NCI-H2029 (cell line): ENCODE results near the gene ZNF302.
A peak's percentile ranks its signal among the peaks of the same experiment; 100 is the strongest.

Experiments
- DNase-seq: peaks from one replicate; lab custom pipeline; 2025; lab: John Stamatoyannopoulos, UW

The ZNF302 gene

DNA sequence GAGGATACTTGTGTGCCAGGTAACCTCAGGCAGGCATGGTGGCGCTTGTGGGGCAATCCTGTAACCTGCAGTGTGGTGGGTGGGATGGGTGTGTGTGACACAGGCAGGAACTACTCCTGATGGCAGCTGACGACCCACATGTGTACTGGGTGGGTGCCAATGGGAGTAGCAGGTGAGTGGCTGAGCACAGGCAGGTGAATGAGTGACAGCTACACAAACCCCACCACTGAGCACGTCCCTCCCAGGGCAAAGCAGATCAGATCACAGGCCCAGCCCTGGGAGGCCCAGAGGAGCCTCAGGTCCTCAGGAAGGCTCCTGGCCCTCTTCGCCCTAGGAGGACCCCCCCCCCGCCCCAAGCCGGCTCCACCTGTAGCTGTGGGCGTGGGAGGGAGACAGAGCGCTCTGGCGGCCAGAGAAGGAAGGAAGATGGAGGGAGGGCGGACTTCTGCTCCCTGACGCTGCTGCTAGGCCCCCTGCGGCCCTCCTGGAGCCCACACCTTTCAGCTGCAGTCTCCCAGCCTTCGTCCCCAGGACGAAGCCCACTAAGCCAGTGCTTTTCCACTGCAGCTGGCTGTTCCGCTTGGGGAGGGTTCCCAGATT lies 55.2 kb downstream of the ZNF302 start:
- DNase-seq = peak; percentile 12

DNA sequence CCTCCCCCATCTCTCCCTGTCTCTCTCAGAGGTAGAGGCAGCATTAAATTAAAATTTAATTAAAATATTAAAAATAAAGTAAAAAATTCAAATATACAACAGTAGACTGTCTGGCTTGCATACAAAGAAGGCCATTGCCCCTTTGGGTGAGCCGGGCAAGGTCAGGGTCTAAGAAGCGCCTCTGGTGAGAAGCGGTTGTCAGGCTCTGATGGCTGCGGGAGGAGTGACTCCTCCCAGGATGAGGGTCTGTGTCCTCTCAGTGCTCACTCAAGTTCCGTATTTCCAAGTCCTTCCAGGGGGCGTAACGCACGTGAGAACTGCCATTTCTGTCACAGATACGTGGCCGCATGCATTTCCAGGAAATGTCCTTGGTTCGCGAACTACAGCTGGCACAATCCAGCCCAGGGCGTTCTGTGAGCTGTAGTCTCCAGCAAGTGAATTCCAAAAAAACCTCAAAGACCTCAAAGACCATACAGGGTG lies 55.8 kb downstream of the ZNF302 start:
- peak; percentile 66 for DNase-seq

GRCh38 chr19:34733746-34734536 lies 56.5 kb downstream of the ZNF302 start, which contains the start of gene ZNF181:
ZNF181 (plus strand) TSS chr19:34734243; CDS start chr19:34735038, 795 bp downstream.
- DNase-seq = peak; percentile 84

DNA sequence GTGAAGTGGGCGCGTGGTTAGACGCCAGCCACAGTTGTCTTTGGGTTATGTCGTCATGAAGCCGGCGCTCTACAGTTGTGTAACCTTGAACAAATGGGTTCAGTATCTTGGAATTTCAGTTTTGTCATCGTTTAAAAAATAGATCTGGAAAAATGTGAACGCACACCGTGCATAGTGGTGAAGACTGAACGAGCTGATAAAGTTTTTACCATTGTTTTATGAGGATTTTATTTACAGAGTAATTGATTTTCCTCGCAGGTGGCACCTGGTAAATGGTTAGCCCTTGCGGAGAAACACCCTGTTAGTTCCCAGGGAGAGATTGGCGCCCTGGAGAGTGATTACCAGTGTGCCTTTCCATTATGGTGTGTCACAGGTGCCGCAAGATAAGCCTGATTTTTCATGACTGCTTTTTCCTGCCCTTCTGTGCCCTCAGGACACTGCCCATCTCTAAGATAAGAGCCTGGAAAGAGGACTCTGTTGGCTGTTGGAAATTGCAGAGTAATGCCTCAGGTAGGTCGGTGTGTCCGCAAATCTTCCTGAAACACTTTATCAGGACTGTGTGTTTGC lies 57.1 kb downstream of the ZNF302 start:
- DNase-seq = peak; percentile 90
